Progenitor cell of endocrine pancreas (in vitro differentiated cells): ENCODE measurements around the gene ZNF148. TPM values are rescaled to one million over a fixed set of nuclear protein-coding genes. Genes with fewer than 3 reads are reported as not detected.

ENCODE experiments used
- DNase-seq: peaks from one replicate; pipeline ENCODE4 v3.0.0; 2021; ENCODE audit warnings: low spot score; ENCODE audit not compliant: unreplicated experiment
- H3K27ac Mint-ChIP-seq: 2 replicates; pipeline ENCODE4 v1.8.0; 2021; ENCODE audit warnings: mild to moderate bottlenecking, moderate library complexity, mixed read lengths
- H3K27me3 Mint-ChIP-seq: 2 replicates; pipeline ENCODE4 v1.8.0; 2021; ENCODE audit warnings: mixed read lengths
- H3K36me3 Mint-ChIP-seq: 2 replicates; pipeline ENCODE4 v1.8.0; 2022; ENCODE audit warnings: mixed read lengths; ENCODE audit not compliant: insufficient read depth
- H3K4me1 Mint-ChIP-seq: 2 replicates; pipeline ENCODE4 v1.8.0; 2021; ENCODE audit warnings: low read depth, mixed read lengths
- H3K4me3 Mint-ChIP-seq: 2 replicates; pipeline ENCODE4 v1.8.0; 2021; ENCODE audit warnings: low read depth, mild to moderate bottlenecking, moderate library complexity, mixed read lengths
- H3K9me3 Mint-ChIP-seq: 2 replicates; pipeline ENCODE4 v1.8.0; 2021; ENCODE audit warnings: low read depth, mixed read lengths
- total RNA-seq: library from RNA; stranded (reverse); gene quantifications from 2 replicates; pipeline ENCODE4 v1.2.1, GENCODE V29; 2021
- TF ChIP-seq, protein P1 (sequence below): fragments of 200-600 bp; sonication (generic); IDR thresholded peaks from one replicate; pipeline ENCODE4 v1.5.0; 2021; ENCODE audit warnings: antibody characterized with exemption, mild to moderate bottlenecking; ENCODE audit not compliant: unreplicated experiment

The ZNF148 gene
- total RNA-seq, 1 donor from 2014 or later = 48.6 TPM

DNA sequence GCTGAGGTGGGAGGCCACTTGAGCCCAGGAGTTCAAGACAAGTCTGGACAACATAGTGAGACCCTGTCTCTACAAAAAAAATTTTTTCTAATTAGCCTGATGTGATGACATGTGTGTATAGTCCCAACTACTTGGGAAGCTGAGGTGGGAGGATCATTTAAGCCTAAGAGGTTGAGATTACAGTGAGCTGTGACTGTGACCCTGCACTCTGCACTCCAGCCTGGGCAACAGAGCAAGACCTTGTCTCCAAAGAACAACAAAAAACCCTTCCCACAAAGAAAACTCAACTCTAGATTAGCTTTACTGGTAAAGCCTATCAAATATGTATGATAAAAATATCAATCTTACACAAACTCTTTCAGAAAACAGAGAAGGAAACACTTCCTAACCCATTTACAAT lies 68.5 kb downstream of the ZNF148 start:
- H3K27me3 Mint-ChIP-seq = no peaks in the 10 kb centered on the region
- no peak overlapping the region for H3K4me3 Mint-ChIP-seq
- peaks cover 2% of the 10 kb centered on the region for H3K4me1 Mint-ChIP-seq
- H3K27ac Mint-ChIP-seq = peak overlapping the region; percentile 77
- DNase-seq = no peak
- peaks cover 9% of the 10 kb centered on the region for H3K9me3 Mint-ChIP-seq
- TF ChIP-seq, protein P1, sequence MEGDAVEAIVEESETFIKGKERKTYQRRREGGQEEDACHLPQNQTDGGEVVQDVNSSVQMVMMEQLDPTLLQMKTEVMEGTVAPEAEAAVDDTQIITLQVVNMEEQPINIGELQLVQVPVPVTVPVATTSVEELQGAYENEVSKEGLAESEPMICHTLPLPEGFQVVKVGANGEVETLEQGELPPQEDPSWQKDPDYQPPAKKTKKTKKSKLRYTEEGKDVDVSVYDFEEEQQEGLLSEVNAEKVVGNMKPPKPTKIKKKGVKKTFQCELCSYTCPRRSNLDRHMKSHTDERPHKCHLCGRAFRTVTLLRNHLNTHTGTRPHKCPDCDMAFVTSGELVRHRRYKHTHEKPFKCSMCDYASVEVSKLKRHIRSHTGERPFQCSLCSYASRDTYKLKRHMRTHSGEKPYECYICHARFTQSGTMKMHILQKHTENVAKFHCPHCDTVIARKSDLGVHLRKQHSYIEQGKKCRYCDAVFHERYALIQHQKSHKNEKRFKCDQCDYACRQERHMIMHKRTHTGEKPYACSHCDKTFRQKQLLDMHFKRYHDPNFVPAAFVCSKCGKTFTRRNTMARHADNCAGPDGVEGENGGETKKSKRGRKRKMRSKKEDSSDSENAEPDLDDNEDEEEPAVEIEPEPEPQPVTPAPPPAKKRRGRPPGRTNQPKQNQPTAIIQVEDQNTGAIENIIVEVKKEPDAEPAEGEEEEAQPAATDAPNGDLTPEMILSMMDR = no peak
- peaks cover 32% of the 10 kb centered on the region for H3K36me3 Mint-ChIP-seq

DNA sequence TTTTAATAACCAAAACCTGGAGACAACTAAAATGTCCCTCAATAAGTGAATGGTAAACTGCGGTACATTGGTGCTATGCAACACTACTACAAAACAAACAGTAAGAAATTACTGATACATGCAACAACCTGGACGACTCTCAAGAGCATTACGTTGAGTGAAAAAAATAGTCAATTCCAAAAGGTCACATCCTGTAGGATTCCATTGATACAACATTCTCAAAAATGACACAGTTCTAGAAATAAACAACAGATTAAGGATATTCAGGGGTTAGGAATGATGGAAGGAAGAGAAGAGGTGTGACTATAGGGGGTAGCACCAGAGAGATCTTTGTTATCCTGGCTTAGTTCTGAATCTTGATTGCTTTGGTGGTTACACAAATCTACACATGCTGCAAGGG lies 72.2 kb downstream of the ZNF148 start:
- H3K27me3 Mint-ChIP-seq = no peaks in the 10 kb centered on the region
- H3K27ac Mint-ChIP-seq = no peak overlapping the region
- H3K9me3 Mint-ChIP-seq = no peaks in the 10 kb centered on the region
- H3K4me1 Mint-ChIP-seq = peaks cover 2% of the 10 kb centered on the region
- H3K36me3 Mint-ChIP-seq = peaks cover 13% of the 10 kb centered on the region
- no peak overlapping the region for H3K4me3 Mint-ChIP-seq
- DNase-seq = no peak
- TF ChIP-seq, protein P1 = no peak

DNA sequence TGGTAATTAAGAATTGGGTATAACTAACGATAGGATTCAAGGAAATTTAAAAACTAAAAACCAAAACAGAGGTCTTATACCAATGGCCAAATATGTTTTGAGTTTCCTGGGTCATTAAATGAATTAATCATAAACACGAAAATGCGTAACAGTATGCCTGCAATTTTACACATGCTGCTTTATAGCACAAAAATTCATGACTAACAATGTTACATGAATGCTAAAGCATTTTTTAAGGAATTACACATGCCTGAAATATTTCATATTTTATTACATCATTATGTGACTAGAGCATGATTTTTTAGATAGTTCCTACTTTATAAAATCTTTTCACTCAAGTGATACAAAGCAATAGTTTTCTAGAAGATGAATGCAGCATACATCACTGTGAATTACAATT lies 74.7 kb downstream of the ZNF148 start:
- peaks cover 2% of the 10 kb centered on the region for H3K4me1 Mint-ChIP-seq
- H3K27ac Mint-ChIP-seq = no peak overlapping the region
- TF ChIP-seq, protein P1 = no peak
- no peaks in the 10 kb centered on the region for H3K27me3 Mint-ChIP-seq
- no peaks in the 10 kb centered on the region for H3K9me3 Mint-ChIP-seq
- H3K4me3 Mint-ChIP-seq = no peak overlapping the region
- no peak for DNase-seq
- peaks cover 3% of the 10 kb centered on the region for H3K36me3 Mint-ChIP-seq

DNA sequence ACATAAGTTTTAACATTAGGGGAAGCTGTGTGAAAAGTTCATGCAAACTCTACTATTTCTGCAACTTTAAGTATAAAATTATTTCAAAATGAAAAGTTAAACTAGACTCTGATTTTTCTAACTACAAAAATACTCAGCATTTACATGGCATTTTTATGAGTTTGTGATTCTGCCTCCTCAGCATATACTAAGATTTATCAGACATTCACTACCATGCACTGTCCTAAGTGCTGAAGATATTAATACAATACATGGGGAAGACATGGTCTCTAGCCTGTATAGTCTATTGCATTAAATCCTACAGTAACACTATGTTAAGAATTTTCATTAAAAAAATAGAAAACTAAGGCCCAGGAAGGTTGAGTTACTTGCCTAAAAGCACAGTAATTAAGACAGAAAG lies 80.7 kb downstream of the ZNF148 start:
- peaks cover 11% of the 10 kb centered on the region for H3K4me1 Mint-ChIP-seq
- TF ChIP-seq, protein P1 = no peak
- peaks cover 10% of the 10 kb centered on the region for H3K36me3 Mint-ChIP-seq
- H3K4me3 Mint-ChIP-seq = no peak overlapping the region
- no peak overlapping the region for H3K27ac Mint-ChIP-seq
- H3K9me3 Mint-ChIP-seq = no peaks in the 10 kb centered on the region
- no peak for DNase-seq
- no peaks in the 10 kb centered on the region for H3K27me3 Mint-ChIP-seq

DNA sequence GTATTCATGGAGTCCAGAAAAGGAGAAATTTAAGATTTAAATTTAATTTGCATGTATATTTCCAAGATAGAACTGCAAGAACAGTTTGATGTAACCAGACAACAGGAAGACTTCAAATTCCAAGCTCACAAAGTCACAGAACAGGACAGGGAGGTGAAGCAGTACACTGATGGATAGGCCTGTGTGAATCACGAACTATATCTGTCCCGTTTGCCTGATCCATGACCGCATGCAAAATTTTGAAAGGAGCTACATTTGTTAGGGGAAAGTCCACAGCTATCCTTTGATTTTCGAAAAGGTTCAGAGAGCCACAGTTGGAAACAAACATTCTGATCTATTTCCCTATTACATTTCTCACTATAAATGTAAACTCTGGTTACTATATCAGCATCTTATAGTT lies 83.1 kb downstream of the ZNF148 start:
- H3K27me3 Mint-ChIP-seq = no peaks in the 10 kb centered on the region
- peaks cover 18% of the 10 kb centered on the region for H3K36me3 Mint-ChIP-seq
- TF ChIP-seq, protein P1 = no peak
- peaks cover 15% of the 10 kb centered on the region for H3K4me1 Mint-ChIP-seq
- no peak overlapping the region for H3K4me3 Mint-ChIP-seq
- DNase-seq = no peak
- H3K27ac Mint-ChIP-seq = no peak overlapping the region
- no peaks in the 10 kb centered on the region for H3K9me3 Mint-ChIP-seq
